KMS-11 (cell line): ENCODE results near the gene COPE.
"Not testable (repeated sequence)": the region's sequence is repeated elsewhere in the genome, so short reads cannot be mapped to it uniquely, and the experiment has no call there.

Experiments used
- H2AFZ ChIP-seq: fragments of 200-600 bp; sonication (generic); 2 replicates; pipeline ENCODE4 v1.6.1; 2016; ENCODE audit warnings: antibody characterized with exemption, mixed run types, low read depth
- H3K27ac ChIP-seq: fragments of 200-600 bp; sonication (generic); 2 replicates; pipeline ENCODE4 v1.6.1; 2016; ENCODE audit warnings: mild to moderate bottlenecking, mixed run types
- H3K27me3 ChIP-seq: fragments of 200-600 bp; sonication (generic); 2 replicates; pipeline ENCODE4 v1.6.1; 2017; ENCODE audit warnings: mild to moderate bottlenecking, low read depth, mixed run types, moderate library complexity; ENCODE audit not compliant: insufficient read depth
- H3K36me3 ChIP-seq: fragments of 200-600 bp; sonication (generic); 2 replicates; pipeline ENCODE4 v1.6.1; 2017; ENCODE audit warnings: mild to moderate bottlenecking, mixed run types; ENCODE audit not compliant: insufficient read depth
- H3K4me1 ChIP-seq: fragments of 200-600 bp; sonication (generic); 2 replicates; pipeline ENCODE4 v1.6.1; 2016; ENCODE audit warnings: mild to moderate bottlenecking, low read depth, mixed run types; ENCODE audit not compliant: poor library complexity, severe bottlenecking
- H3K4me2 ChIP-seq: fragments of 200-600 bp; sonication (generic); 2 replicates; pipeline ENCODE4 v1.7.0; 2016; ENCODE audit warnings: mild to moderate bottlenecking, mixed run types
- H3K4me3 ChIP-seq: fragments of 200-600 bp; sonication (generic); IDR thresholded peaks from 2 replicates; pipeline ENCODE4 v1.6.1; 2017; ENCODE audit warnings: low read depth, low read length, mixed read lengths; ENCODE audit not compliant: insufficient read depth
- H3K79me2 ChIP-seq: fragments of 200-600 bp; sonication (generic); 2 replicates; pipeline ENCODE4 v1.6.1; 2016; ENCODE audit warnings: low read depth, mixed run types; ENCODE audit not compliant: insufficient read depth
- H3K9ac ChIP-seq: fragments of 200-600 bp; sonication (generic); 2 replicates; pipeline ENCODE4 v1.6.1; 2016; ENCODE audit warnings: mild to moderate bottlenecking, mixed run types
- H4K20me1 ChIP-seq: fragments of 200-600 bp; sonication (generic); 2 replicates; pipeline ENCODE4 v1.6.1; 2016; ENCODE audit warnings: mild to moderate bottlenecking, mixed run types; ENCODE audit not compliant: insufficient read depth
- TF ChIP-seq, protein P1 (sequence below): fragments of 200-600 bp; sonication (generic); conservative IDR thresholded peaks from 2 replicates; pipeline ENCODE4 v1.6.1; 2017; ENCODE audit warnings: low read depth, mild to moderate bottlenecking, antibody characterized with exemption, low read length, moderate library complexity, mixed read lengths

The COPE gene

DNA sequence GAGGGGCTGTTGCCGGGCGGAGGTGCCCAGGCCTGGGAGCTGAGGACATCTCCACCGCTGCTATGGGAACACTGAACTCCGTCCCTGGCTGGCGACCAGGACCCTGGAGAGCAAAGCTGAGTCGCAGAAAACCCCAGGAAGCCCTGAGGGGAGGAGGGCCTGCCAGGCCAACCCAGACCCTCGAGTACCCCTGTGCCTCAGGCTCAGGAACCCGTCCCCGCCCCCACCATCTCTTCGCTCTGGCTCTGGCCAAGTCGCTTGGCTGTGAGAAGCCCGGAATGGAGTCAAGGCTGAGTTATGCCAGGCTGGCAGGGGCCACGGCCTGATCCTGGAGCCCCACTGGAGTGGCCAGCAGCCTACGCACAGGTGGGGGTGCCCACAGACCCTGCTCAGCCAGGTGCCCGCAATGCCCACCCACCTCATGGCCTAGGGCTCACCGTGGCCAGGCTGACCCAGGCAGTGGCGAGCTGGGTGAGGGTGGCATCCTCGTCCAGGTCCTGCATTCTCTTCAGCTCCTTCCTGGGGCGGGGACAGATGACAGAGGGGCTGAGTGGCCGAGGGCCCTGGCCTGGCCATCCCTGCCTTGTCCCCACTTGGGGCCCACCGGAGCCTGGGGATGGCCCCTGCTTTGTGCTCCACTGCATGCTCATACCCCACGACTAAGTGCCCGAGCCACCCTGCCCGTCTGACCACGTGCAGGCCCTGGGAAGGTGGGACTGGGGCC, 14.7 kb downstream of the COPE start:
- H3K4me2 ChIP-seq, result no peak overlapping the region
- TF ChIP-seq, protein P1, sequence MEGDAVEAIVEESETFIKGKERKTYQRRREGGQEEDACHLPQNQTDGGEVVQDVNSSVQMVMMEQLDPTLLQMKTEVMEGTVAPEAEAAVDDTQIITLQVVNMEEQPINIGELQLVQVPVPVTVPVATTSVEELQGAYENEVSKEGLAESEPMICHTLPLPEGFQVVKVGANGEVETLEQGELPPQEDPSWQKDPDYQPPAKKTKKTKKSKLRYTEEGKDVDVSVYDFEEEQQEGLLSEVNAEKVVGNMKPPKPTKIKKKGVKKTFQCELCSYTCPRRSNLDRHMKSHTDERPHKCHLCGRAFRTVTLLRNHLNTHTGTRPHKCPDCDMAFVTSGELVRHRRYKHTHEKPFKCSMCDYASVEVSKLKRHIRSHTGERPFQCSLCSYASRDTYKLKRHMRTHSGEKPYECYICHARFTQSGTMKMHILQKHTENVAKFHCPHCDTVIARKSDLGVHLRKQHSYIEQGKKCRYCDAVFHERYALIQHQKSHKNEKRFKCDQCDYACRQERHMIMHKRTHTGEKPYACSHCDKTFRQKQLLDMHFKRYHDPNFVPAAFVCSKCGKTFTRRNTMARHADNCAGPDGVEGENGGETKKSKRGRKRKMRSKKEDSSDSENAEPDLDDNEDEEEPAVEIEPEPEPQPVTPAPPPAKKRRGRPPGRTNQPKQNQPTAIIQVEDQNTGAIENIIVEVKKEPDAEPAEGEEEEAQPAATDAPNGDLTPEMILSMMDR, result no peak
- H3K27me3 ChIP-seq, result no peaks in the 10 kb centered on the region
- no peak overlapping the region for H3K4me3 ChIP-seq
- no peaks in the 10 kb centered on the region for H4K20me1 ChIP-seq
- H3K27ac ChIP-seq, result no peak overlapping the region
- H3K36me3 ChIP-seq, result no peaks in the 10 kb centered on the region
- no peak overlapping the region for H2AFZ ChIP-seq
- H3K9ac ChIP-seq, result no peak overlapping the region
- H3K4me1 ChIP-seq, result peaks cover 13% of the 10 kb centered on the region
- H3K79me2 ChIP-seq, result no peaks in the 10 kb centered on the region

DNA sequence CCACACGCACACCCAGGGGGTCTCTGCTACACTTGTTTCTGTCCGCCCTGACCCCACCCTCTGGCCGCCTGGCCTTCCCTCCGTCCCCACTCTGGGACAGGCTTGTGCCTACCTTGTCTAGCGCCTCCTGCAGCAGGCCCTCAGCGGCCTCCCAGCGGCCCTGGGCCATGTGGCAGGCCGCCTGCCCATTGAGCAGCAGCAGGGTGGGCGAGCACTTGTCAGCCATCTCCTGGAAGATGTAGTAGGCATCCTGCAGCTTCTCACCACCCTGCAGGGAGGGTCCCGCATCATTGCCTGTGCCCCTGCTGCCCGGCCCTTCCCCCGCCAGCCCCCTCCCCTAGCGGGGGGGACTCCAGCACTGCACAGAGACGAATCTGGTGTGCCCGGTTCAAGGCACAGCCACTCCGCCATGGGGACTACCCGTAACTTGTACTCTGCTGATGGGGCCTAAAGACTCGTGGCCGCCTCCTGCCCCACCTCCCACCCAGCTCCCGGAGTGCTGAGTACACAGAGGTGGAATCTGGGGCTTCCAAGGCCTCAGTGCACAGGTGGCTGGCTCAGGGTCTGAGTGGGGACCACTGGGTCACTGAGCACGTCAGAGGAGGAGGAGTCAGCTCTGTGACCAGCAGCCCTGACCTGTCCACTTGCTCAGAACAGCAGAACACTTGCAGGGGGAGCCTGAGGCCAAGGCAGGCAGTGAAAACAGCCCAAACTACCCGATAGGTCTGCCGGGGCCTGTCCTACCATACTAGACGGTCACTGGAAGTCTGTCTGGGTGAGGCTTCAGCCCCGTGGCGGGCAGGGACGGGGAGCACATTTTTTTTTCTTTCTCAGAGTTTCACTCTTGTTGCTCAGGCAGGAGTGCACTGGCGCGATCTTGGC, 15.8 kb downstream of the COPE start:
- TF ChIP-seq, protein P1, result no peak
- Histone ChIP-seq H3K4me2 (no peak overlapping the region), H3K79me2 (no peaks in the 10 kb centered on the region), H4K20me1 (no peaks in the 10 kb centered on the region), H3K27ac (no peak overlapping the region), H3K4me3 (no peak overlapping the region), H3K4me1 (peaks cover 13% of the 10 kb centered on the region), H2AFZ (no peak overlapping the region), H3K36me3 (no peaks in the 10 kb centered on the region), H3K9ac (no peak overlapping the region), H3K27me3 (no peaks in the 10 kb centered on the region)

DNA sequence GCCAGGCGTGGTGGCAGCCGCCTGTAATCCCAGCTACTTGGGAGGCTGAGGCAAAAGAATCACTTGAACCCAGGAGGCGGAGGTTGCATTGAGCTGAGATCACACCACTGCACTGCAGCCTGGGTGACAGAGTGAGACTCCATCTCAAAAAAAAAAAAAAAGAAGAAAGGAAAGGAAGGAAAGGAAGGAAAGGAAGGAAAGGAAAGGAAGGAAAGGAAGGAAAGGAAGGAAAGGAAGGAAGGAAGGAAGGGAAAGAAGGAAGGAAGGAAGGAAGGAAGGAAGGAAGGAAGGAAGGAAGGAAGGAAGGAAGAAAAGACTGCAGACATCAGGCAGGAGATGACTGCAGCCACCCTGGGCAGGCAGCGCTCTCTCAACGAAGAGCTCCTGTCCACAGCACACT, 16.7 kb downstream of the COPE start:
- H3K4me1 ChIP-seq, result peaks cover 13% of the 10 kb centered on the region
- not testable (repeated sequence) for H3K36me3 ChIP-seq, H3K4me2 ChIP-seq, H3K27me3 ChIP-seq, H3K79me2 ChIP-seq, H4K20me1 ChIP-seq, H2AFZ ChIP-seq, H3K4me3 ChIP-seq, H3K27ac ChIP-seq, H3K9ac ChIP-seq

DNA sequence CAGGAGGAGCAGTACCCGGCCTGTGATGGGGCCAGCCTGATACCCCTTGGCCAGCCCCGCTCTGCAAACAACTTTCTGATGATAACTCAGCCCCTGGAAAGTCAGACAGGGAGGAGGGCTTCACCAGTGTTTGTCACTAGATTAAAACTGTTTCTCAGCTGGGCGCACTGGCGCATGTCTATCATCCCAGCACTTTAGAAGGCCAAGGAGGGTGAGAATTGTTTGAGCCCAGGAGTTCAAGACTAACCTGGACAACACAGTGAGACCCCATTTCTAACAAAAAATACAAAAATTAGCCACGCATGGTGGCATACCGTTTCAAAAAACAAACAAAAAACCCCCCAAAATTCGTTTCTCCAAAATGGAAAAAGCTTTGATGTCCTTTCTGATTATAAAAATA, 17.7 kb downstream of the COPE start:
- H3K4me2 ChIP-seq, result no peak overlapping the region
- no peaks in the 10 kb centered on the region for H3K79me2 ChIP-seq
- no peaks in the 10 kb centered on the region for H4K20me1 ChIP-seq
- H3K36me3 ChIP-seq, result no peaks in the 10 kb centered on the region
- peaks cover 9% of the 10 kb centered on the region for H3K4me1 ChIP-seq
- no peak overlapping the region for H3K27ac ChIP-seq
- no peak overlapping the region for H3K9ac ChIP-seq
- TF ChIP-seq, protein P1, result no peak
- no peak overlapping the region for H3K4me3 ChIP-seq
- peaks cover 9% of the 10 kb centered on the region; the same call in 1 of the 2 replicates for H3K27me3 ChIP-seq
- H2AFZ ChIP-seq, result no peak overlapping the region
